CD4-positive, alpha-beta T cell treated with Interleukin-2 at 100 ng/mL for 4 hours (primary cell): Measurements from ENCODE around the gene SLC5A2.
"Not testable (repeated sequence)": the region's sequence is repeated elsewhere in the genome, so short reads cannot be mapped to it uniquely, and the experiment has no call there.

Experiments
- DNase-seq: peaks from one replicate; pipeline ENCODE4 v3.0.0-alpha.2; 2020; ENCODE audit warnings: low spot score

The SLC5A2 gene

DNA sequence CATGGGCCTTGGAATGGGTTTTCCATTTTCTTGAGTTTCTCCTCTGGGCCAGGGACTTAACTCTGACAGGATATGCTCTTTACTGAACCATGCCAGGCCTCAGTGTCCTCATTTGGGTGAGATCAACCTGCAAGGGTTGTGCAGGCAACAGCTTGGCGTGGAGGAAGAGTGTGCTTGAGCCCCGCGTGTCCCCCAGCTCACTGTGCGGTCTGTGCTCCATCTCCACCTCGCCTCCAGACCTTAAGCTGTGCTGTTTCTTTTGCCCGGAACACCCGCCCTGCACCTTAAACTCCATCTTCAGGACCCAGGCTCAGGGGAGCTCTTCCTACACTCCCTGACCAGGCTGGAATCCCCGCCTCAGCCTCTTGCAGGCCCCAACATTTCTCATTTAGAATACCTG lies 15.6 kb downstream of the SLC5A2 start:
- DNase-seq: no peak

DNA sequence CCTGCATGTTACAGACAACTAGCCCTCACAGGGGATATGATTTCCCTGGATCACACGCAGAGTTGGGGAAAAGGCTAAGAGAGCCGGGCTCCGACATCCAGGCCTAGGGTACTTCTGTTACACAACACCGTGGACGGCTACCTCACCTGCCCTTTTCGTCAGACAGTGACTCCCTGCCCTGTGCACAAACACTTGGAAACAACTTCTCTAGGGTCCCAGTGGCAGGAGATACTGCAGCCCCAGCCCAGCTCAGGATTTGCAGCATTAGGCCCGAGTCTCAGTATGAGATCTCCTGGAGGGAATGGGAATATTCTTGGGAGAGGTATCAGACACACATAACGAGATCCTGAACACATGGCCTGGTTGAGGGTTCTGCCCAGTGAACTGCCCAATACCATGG lies 17.0 kb downstream of the SLC5A2 start:
- no peak for DNase-seq

DNA sequence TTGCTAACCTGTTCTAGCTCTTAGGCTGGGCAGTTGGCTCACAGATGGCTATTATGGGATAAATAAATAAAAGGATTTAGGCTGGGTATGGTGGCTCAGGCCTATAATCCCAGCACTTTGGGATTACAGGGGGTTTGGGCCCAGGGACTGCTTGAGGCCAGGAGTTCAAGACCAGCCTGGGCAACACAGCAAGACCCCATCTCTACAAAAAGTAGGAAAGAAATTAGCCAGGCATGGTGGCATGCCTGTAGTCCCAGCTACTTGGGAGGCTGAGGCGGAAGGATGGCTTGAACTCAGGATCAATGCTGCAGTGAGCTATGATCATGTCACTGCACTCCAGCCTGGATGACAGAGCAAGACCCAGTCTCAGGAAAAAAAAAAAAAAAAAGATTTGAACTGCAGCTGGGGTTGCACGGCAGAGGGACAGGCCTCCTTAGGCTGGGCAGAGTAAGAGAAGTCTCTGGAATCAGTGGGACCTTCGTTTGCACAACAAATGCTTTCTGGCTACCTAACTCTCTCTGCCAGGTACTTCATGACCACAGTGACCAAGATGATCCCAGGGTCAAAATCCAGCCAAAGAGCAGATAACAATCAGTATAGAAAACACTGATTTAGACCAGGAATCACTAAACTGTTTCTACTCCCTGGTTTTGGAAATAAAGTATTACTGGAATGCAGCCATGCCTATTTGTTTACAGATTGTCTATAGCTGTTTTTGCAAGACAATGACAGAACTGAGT lies 18.5 kb downstream of the SLC5A2 start:
- DNase-seq: no peak

DNA sequence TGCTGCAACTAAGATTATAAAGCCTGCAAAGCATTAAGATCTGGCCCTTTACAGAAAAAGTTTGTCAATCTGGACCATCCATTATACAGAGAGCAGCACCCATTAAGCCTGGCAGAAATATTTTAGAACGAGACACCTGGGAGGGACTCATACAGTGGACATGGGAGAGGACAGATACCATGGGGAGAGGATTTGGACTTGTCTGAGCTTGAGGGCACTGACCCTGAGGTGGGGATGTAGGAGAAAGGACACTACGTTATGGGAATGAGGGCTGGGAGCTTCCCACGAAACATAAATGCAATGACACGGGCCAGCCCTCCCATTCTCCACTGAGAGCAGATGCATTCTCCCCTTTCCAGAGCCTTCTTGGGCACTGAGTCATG lies 19.0 kb downstream of the SLC5A2 start:
- no peak for DNase-seq

DNA sequence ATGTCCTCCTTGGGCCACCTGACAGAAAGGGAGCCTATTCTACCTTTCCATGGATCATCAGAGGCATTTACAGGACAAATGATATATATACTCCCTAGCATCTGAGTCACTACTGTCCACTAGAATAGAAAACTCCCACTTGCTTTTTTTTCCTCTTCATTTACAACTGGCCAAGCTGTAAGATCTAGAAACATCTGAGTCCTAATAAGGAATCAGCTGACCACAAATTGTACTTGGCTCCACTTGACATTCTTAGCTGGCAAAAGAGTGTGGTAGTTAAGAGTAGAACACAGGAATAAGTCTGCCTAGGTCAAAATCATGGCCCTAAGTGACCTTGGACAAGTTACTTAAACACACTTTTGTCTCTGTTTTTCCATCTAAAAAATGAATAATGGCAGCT lies 20.1 kb downstream of the SLC5A2 start:
- DNase-seq: no peak

DNA sequence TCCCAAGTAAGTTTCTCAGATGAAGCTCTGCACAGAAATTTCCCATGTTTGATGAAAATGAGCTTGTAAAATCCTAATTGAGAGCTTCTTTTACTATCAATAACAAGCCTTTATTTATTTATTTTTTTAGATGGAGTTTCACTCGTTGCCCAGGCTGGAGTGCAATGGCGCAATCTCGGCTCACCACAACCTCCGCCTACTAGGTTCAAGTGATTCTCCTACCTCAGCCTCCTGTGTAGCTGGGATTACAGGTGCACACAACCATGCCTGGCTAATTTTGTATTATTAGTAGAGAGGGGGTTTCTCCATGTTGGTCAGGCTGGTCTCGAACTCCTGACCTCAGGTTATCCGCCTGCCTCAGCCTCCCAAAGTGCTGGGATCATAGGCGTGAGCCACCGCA lies 20.6 kb downstream of the SLC5A2 start:
- not testable (repeated sequence) for DNase-seq

DNA sequence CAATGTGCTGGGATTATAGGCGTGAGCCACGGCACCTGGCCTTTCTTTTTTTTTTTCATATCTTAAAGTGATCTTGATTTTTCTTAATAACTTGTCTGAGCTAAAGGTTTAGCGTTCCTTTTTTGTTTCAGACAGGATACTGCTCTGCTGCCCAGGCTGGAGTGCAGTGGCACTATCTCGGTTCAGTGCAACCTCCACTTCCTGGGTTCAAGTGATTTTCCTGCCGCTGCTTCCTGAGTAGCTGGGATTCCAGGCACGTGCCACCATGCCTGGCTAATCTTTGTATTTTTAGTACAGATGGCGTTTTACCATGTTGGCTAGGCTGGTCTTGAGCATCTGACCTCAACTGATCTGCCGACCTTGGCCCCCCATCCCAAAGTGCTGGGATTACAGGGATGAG lies 21.2 kb downstream of the SLC5A2 start:
- no peak for DNase-seq

DNA sequence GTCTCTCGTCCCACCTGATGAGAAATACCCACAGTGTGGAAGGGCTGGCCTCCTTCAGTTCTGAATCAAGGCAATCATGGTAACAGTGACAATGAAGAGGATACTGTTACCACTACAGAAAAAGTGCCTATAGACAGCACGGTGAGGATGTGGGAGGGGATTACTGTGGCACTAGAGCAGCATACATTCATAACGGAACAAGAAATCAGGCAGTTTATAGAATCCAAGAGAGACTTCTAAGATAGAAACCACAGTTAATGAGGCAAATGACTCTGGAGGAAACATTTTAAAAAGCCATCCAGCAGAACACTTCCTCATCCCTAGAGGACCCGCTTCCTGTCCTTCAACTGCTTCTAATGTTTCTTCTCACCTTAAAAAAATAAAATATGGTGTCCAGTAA lies 22.6 kb downstream of the SLC5A2 start:
- no peak for DNase-seq

DNA sequence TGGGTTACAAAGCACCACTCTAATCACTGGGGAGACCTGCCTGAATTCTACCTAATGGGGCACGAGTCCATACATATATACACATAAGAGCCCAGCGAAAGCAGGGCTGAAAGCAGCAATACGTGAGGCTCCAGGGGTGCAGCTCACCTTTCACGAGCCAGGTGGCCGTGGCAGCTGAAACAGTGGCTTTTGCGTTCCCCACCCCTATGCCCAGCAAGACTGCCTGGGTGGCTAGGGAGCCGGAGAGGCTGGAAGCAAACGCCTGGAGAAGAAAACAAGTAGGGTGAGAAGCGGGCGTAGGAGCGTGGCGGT lies 24.6 kb downstream of the SLC5A2 start:
- DNase-seq: no peak

DNA sequence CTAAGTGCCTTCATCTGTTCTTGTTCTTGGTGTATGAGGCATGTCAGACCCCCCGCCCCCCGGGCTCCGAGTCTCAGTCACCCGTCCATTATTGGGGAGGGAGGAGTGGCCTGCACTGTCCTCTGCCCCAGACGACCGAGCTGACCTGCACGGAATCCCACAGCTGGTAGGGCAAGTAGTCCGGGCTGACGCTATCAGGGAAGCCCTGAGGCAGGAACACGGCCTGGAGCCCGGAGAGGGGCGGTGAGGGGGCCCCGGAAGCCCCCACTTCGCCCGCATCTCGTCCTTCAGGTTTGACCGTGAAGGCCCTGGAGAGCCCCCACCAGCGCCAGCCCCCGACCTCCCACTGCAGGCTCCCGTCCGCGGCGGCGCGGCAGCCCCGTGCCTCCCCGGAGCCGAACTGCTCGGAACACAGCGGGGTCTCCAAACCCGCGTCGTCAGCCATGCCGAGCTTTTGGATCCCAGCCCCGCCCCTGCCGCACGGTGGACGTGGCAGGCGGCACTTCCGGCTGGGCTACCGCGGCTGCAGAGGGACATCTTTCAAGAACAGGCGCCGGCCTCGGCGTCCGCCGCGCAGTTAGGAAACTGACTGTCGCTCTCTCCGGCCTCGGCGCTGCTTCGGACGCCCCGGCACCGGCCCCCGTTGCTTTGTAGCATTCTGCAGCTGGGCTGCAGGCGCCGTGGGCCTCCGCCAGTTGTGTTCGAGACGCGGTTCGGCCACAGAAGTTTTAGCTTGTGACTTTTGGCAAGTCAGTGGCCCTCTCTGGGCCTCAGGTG lies 25.2 kb downstream of the SLC5A2 start, which contains the start of gene RUSF1:
Gene RUSF1, minus strand, starts transcription at position 463 of the 777 bp plus-strand sequence. Its CDS starts 18 bp downstream, at position 445.
- peak; percentile 82 for DNase-seq

DNA sequence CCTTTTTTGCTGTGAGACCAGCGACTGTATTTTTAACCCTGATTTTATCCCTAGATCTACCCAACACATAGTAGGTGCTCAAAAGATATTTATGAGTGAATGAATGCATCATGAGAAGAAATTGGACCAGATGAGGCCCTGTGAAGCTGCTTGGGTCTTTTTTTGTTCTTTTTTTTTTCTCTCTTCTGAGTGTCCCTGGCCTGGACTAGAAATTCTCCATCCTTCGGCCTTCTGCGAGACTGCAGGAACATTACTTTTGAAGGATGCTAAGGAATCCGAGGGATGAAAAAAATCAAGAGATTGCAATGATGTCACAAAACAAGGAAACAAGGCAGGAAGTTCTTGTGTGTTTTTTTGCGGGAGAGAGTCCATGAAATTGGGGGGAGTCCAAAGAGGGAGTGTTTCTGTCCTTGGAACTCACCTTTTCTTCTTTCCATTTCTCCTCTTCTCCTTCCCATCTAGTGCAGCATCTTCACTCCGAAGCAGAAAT lies 25.8 kb downstream of the SLC5A2 start:
- DNase-seq: no peak

DNA sequence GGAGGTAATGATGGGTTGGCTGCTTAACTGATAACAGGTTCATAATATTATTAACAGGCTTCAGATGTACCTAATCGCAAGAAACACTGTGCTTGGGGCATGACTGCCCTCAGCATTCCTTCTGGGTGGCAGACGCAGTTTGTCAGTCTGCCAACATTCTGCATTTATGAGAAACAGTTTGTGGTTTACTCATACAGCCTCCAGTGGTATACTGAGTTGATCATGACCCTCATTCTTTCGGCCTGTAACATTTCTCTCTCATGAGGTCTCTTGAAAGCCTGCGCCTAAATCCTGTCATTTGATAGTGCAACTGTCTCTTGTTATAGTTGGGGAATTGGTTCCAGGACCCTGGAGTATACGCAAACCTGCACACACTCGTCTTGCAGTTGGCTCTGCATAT lies 30.2 kb downstream of the SLC5A2 start:
- no peak for DNase-seq

DNA sequence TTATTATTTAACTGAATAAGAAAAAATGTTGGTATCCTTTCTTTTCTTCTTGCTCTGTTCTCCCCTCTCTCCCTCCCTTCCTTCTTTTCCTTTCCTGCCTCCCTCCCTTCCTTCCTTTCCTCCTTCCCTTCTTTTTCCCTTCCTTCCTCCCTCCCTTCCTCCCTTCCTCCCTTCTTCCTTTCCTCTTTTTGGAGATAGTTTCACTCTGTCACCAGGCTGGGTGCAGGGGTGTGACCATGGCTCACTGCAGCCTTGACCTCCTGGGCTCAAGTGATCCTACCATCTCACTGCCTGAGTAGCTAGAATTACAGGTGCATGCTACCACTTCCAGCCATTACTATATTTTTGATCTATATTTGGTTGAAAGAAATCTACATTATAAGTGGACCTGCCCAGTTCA lies 31.0 kb downstream of the SLC5A2 start:
- no peak for DNase-seq

DNA sequence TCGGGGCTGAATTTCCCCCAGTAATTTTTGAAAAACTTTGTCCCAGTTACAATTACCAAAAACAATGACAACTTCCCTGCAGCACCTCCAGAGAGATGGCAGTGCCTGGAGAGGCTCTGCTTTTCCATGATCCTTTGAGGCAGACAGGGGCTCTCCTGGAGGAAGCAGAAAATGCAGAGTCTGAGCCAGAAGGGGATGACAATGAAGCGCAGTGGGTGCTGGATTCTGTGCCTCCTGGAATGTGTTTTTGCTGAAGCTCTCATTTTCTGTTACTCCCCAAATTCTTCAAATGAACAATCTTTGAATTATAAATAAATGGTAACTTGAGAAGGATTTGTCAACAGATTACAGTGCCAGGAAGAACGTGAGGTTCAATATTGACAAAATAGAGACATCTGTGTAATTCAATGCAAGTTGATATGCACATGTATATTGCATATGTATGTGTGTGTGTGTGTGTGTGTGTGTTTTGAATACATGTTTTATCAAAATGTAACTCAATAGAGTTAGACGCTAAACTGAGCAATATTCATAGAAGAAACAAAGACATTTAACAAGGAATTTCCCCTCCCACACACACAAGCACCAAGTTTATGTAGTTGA lies 35.0 kb downstream of the SLC5A2 start:
- no peak for DNase-seq

DNA sequence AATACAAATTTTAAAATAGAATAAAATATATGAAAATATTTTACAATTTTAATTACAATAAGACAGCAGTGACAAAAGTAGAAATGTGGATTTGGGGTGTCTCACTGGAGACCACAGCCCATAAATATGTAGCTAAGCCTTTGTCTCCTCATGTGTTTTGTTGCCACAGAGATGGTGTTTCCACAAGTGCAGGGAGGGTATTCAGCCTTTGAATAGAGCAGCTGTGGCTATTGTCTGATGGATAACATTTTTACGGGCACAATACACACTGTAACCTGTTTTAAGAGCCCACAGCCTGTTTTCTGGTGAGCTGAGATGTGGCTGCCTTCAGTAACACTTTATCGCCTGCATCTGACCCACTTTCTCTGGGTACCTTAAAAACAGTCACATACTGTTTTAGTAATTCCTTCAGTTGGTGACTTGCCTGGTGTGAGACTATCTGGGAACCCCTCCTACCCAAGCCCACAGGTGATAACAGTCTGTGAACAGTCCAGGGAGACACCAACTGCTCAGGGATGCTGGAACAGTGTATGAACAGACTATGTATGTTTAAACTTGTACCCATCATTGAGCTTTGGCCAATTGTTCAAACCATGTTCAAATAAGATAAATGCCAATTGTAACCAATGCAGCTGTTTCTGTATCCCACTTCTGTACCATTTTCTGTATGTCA lies 37.0 kb downstream of the SLC5A2 start:
- DNase-seq: no peak

DNA sequence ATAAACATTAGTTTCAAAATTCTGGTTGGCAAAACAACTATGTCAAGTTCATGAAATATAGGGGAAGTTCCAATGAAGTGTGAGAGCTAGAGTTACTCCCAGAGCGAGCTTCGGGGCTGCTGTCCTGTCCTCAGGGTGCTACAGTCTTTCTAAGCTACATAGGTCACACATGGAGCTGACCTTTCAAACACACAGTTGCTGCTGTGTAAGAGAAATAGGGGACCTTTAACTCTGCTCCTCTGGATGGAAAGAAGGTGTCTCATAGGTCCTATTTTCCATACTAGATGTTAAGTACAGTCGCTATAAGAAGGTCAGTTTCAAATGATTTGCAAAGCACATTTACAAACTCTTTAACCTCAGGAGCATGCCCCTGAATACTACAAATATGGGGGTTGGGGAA lies 38.4 kb downstream of the SLC5A2 start:
- DNase-seq: no peak

DNA sequence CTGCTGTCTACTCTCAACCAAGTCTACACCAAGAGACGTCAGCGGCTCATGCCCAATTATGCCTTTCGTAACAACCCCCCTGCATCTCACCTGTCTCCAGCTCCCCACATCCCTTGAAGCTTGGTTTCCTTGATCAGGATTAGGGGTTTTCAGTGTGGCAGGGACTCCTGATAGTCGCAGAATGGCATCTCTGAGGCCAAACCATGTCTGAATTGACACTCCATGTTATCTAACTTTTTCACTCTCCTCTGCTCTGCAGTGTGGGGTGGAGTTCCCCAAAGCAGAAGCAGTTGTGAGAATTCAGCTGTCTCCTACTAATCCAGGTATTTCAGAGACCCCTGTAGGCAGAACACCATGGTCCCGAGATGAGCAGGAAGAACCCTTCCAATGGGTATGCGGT lies 39.1 kb downstream of the SLC5A2 start:
- DNase-seq: no peak

DNA sequence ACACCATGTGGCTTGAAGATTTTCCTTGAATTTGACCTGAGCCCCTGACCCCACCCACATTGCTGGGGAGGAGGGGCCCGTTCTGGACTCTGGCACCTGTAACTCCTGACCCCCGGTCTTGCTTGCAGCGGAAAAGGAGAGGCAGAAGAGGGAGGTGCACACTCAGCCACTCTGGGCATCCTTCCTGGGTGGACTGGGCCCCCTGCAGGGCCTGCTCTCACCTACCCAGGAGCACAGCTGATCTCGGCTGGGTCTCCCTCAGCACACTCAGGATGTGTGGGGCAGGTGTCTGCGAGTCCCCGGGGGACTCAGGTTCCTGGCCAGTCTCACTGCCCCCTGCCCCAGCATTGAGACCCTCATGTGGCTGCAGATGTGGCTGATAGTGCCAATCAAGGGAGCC lies 40.8 kb downstream of the SLC5A2 start:
- not testable (repeated sequence) for DNase-seq

DNA sequence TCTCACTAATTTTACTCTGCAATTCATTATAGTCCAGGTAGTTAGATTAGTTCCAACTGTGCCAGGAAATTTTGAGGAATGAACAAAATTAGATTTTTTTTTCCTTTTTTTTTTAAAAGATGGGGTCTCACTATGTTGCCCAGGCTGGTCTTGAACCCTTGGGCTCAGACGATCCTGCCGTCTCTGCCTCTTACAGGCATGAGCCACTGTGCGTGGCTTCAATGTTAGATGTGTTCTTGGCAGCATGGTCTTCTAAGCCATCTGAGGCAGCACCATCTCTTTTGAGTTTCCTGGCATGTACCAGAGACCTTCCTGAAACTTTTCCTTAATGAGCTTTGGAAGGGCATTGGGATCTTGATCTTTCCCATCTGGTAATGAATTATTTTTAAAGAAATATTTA lies 42.2 kb downstream of the SLC5A2 start:
- no peak for DNase-seq

DNA sequence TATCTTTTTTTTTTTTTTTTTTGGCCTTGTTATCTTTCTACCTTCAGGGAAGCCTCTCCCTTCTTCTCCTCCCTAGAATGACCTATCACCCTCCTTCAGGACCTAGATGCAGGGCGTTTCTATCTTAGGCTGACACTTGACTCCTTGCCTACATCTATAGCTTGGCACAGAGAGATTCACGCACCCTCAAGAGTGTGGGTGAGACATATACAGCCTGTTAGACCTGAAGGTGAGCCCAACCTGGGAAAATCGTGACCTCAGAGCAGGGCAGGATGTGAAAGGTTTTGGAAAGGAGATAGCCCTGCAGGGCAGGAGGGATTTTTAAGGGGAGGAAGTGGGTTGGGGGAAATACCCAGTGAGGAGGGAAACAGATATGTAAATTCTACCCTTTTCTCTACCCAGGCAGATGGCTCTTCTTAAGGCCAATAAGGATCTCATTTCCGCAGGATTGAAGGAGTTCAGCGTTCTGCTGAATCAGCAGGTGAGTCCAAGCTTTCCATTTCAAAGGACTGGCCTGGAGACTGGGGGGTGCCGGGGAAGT lies 44.9 kb downstream of the SLC5A2 start, which contains the start of gene AHSP:
Gene AHSP, plus strand, starts transcription at position 167 of the 541 bp plus-strand sequence. Its CDS starts 240 bp downstream, at position 407.
- no peak for DNase-seq

DNA sequence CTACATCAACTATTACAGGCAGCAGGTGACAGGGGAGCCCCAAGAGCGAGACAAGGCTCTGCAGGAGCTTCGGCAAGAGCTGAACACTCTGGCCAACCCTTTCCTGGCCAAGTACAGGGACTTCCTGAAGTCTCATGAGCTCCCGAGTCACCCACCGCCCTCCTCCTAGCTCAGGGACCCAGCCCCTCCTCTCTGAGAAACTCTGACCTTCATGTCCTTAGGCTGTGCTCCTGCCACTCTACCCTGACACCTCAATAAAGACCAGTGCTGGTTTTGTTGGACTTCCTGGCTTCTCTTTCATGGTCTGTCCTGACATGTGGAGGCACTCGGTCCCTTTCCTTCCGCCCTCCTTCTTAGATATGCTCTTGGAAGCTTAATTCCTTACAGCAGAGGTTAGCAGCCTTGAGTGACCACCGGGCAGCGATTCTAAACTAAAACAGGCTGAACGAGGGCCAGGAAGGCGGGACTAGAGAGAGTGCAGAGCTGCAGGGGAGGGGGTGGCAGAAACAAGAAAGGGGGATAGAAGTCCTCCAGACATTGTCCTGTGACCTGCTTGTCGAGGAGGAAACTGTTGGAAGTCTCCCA lies 45.7 kb downstream of the SLC5A2 start:
- DNase-seq: no peak
